DMS 273 (cell line): Measurements from ENCODE around the gene IP6K1.
"Not testable (repeated sequence)": the region's sequence is repeated elsewhere in the genome, so short reads cannot be mapped to it uniquely, and the experiment has no call there.

Experiments used
- DNase-seq: peaks from one replicate; lab custom pipeline; 2025; ENCODE audit not compliant: unreplicated experiment; lab: John Stamatoyannopoulos, UW

The IP6K1 gene

DNA sequence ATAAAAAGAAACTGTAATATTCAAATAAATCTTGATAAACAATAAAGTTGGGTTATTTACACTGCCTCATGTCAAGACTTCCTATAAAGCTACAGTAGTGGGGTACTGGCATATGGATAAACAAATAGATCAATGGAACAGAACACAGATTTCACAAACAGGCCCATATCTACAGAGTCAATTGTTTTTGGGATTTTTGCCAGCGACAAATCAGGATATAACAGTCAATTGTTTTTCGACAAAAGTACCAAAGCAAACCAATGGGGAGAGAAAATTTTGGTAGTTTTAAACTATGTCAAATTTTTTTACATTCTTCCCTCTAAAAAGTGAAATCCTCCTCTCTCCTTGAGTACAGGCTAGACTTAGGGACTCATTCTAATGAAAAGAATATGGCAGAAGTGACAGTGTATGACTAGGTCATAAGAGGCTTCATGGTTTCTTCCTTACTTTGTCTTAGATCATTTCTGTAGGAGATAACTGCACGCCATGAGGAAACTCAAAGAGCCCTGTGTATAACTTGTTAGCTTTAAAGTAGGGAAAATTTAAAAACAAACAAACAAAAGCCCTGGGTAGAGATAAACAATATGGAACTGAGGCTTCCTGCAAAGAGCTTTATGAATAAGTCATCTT lies 16.9 kb downstream of the IP6K1 start:
- DNase-seq: no peak

DNA sequence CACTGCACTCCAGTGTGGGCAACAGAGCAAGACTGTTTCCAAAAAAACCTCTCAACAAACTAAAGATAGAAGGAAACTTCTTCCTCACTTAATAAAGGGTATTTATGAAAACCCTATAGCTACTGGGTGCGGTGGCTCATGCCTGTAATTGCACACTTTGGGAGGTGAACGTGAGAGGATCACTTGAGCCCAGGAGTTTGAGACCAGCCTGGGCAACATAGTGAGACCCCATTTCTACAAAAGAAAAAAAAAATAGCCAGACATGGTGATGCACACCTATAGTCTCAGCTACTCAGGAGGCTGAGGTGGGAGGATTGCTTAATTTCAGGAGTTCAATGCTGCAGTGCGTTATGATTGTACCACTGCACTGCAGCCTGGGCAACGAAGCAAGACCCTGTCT lies 22.4 kb downstream of the IP6K1 start:
- DNase-seq: no peak

DNA sequence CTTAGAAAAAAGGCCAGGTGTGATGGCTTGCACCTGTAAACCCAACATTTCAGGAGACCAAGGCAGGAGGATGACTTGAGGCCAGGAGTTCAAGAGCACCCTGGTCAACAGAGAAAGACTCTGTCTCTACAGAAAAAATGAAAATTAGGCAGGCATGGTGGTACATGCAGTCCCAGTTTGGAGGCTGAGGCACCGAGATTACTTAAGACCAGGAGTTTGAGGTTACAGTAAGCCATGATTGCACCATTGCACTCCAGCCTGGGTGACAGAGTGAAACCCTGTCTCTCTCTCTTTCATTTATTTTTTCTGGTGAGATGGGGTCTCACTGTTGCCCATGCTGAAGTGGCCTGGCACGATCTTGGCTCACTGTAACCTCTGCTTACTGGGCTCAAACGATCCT lies 24.7 kb downstream of the IP6K1 start:
- no peak for DNase-seq

DNA sequence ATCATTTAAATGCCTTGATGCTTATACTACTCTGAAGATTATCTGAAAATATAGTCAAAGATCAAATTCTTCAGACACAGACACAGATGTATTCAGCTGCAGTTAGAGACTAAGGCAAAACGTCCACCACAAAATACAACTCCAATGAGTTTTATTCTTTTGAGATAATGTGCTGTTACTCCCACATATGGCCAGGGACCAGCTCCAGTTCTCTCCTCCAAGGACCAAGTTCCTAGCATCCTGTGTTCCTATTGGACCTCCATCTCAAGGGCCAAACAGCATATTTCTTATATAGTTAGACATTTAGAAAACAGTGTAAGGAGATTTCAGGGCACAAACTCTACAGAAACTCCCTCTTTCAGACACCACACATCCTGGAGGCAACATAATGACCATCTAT lies 27.1 kb downstream of the IP6K1 start:
- DNase-seq: no peak

DNA sequence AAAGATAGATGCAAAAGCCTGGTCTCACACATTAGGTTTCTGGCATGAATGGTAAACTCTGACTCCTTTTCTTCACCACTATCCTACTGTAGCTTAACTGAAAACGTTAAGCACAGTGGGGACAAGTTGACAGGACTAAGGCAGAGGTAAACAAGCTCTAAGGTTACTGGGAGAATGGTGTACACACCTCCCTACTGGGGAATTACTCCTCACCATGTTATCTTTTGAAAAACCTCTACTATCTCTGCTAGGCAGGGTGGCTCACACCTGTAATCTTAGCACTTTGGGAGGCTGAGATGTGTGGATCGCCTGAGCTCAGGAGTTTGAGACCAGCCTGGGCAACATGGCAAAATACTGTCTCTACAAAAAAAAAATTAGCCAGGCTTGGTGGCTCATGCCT lies 29.1 kb downstream of the IP6K1 start:
- no peak for DNase-seq

DNA sequence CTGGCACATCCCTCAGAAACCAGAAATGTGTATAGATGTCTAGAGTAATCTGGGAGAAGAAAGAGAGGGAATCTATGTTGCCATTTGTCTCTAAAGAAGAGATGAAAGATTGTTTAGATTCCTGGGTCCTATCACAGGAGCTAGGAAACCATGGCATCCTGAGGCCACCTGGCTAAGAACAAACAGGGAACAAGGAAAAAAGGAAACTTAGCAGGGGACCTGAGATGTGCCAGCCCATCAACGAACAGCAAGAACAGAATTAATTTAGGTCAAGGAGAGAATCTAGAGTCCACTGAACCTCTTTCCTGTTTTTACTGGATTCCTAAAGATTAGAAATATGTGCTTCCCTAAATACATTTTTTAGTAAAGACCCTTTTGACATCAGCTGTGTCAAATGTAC lies 30.3 kb downstream of the IP6K1 start:
- DNase-seq: no peak

DNA sequence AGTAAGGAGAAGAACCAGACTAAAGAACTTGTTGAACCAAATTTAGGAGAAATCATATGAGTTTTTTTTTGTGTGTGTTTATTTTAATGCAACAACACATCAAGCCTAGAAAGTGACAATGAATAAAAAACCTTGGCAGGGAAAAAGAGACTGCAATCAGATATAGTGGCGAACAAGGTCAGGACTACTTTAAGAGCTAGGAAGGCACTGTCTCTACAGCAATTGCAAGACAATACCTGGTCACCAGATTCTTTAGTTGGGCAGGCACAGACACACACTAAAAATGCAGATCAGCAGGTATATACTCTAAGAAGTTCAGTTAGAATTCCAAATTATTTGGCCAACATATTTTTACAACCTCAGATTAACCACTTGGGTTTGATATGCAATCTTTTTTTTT lies 31.8 kb downstream of the IP6K1 start:
- no peak for DNase-seq

DNA sequence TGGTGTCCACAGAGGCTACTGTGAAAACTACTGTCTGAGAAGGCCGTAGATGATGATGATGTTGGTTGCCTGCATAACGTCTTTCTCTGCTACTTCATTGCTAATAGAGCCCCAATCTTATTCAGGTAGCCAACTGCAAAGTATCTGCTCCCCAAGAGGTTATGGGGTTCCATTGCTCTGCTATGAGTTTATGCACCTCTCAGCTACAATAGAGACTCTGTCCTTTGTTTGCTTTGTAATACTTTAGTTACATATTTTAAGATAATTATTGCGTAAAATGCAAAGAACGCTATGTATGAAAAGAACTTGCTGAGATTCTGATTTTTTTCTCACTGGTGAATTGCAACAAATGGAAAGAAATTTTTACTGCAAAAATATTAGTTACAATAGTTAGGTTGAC lies 34.8 kb downstream of the IP6K1 start:
- DNase-seq: no peak

DNA sequence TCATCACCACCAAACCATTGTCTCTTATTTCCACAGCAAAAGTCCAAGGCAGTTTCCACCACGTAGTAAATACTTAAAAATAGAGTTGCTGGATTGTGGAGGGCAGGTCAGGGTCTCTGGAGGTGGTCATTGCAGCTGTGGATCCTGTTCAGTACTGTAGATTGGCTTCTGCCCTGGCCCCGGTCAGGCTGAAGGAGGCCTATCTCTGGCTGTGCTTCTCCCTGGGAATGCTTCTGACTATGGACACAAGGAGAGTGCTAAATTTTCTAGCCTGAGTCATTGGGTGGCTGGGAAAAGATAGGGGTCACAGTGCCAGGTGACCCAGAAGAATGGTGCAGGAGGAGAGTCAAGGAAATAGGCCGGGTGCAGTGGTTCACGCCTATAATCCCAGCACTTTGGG lies 36.3 kb downstream of the IP6K1 start:
- no peak for DNase-seq

DNA sequence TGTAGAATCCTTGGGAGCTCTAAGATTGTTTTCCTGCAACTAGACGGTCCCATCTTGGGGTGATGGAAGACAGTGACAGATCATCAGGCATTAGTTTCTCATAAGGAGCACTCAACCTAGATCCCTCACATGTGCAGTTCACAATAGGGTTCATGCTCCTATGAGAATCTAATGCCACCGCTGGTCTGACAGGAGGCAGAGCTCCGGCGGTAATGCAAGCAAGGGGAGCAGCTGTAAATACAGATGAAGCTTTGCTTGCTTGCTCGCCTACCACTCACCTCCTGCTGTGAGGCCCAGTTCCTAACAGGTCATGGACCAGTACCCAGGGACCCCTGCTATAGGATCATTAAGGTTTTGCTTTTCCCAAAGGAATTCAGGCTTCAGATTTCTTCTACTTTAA lies 37.5 kb downstream of the IP6K1 start:
- DNase-seq: not testable (repeated sequence)

DNA sequence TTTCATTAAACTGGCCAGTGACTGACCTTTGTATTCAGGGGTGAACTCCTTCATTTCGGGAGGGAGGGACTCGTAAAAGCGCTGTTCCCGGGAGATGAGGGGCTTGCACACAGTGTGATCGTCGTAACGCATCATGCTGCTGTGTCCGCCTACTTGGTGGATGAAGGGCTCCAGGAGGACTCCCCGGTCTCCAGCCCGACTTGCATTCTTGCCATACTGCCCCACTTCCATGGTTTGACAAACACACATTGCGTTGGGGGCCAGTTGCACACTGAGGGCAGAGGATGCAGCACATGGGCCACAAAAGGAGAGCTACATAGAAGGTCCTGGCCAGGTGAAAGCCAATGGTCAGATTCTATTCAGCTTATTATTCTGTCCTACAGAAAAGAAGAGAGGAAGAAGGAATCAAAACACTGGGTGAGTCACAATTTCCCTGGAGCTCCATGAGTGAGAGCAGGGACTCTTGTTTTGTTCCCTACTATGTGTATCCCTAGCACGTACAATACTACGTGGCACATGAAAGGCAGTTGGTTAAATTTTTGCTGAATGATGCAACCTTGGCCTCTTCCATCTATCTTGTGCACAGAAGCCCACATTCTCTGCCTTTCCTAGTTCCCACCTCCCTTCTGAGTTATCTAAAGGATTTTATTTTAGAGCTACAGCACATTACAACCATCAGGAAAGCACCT lies 38.4 kb downstream of the IP6K1 start:
- no peak for DNase-seq

DNA sequence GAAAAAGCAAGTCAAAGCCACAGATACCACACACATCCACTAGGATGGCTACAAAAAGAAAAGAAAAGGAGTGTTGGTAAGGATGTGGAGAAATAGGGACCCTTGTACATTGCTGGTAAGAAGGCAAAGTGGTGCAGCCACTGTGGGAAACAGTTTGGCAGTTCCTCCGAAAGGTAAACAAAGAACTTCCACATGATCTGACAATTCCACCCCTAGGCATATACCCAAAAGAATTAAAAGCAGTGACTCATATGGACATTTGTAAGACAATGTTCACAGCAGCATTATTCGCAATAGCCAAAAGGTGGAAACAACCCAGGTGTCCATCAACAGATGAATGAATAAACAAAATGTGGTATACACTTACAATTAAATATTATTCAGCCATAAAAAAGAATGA lies 40.4 kb downstream of the IP6K1 start:
- no peak for DNase-seq

DNA sequence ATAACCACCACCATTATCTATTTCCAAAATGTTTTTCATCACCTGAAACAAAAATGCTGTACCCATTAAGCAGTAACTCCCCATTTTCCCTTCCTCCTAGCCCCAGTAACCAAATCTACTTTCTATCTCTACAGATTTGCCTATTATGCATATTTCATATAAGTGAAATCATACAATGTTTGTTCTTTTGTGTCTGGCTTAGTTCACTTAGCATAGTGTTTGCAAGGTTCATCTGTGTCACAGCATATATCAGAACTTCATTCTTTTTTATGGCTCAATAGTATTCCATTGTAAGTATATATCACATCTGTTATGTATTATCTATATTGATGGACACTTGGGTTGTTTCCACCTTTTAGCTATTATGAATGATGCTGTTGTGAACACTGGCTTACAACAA lies 45.9 kb downstream of the IP6K1 start:
- no peak for DNase-seq

DNA sequence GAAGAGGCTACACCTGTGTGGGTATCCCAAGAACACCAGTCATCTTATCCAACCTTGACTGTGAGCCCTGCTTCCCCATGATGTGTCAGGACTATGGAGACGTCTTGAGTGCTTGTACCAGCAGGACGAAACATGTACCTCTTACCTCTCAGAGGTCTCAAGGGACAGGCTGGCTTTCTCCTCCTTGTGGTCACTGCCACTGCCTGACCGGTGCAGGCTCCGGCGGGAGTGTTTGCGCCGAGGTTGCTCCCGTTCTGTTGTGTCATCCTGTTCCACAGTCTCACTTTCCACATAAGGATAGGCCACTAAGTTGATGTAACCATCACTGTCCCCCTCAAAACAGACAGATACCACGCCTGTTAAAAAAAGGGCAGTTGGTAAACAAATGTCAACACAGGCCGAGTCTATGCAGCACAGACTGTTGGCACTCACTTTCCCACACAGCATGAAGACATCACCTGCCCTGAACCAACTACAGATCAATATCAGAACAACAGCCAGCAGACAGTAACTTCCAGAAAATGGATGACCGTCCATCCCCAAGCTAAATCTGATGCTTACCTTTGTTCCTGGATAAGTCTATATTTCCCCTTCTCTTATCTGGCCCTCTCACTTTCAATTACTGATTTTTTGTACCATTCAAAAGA lies 48.2 kb downstream of the IP6K1 start:
- DNase-seq: no peak

DNA sequence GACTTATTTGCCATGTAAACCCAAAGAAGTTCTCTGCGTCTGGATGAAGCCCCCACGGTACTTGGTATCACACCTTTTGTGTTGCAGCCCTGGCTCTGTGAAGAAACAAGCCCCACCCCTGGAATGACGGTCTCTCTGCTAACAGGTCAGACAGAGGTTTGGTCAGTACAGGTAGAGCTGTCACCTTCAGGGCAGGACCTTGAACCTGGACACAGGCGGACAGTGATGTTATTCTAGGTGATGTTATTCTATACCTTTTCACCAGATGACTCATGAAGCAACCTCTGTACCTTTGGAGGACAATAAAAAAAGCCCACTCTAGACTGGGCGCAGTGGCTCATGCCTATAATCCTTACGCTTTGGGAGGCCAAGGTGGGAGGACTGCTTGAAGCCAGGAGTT lies 51.6 kb downstream of the IP6K1 start:
- DNase-seq: no peak

DNA sequence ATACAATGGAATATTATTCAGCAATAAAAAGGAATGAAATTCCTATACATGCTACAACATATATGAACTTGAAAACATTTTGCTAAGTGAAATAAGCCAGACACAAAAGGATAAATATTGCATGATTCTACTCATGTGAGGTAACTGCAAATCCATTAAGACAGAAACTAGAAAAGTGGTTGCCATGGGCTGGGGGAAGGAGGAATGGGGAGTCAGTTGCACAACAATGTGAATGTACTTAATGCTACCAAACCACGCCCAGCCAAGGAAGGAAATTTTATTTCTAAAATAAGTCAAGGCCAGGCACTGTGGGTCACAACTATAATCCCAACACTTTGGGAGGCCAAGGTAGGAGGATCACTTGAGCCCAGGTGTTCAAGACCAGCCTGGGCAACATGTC lies 52.8 kb downstream of the IP6K1 start:
- DNase-seq: no peak

DNA sequence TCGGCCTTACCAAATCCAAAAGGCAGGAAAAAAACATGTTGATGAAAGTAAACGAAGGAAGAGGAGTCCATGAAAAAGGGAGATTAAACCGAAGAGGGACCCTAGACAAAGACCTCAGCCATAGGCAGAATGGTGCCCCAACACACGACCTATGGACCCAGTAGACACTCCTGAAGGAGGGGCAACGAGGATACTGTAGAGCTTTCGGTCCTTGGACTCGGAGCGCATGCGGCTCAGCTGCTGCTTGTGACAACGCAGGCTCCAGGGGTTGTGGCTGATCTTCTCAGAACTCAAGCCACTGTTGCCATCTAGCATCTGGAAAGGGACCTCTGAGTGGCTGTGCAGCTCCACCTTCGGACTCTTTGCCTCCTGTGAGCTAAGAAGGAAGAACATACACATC lies 53.7 kb downstream of the IP6K1 start:
- no peak for DNase-seq

DNA sequence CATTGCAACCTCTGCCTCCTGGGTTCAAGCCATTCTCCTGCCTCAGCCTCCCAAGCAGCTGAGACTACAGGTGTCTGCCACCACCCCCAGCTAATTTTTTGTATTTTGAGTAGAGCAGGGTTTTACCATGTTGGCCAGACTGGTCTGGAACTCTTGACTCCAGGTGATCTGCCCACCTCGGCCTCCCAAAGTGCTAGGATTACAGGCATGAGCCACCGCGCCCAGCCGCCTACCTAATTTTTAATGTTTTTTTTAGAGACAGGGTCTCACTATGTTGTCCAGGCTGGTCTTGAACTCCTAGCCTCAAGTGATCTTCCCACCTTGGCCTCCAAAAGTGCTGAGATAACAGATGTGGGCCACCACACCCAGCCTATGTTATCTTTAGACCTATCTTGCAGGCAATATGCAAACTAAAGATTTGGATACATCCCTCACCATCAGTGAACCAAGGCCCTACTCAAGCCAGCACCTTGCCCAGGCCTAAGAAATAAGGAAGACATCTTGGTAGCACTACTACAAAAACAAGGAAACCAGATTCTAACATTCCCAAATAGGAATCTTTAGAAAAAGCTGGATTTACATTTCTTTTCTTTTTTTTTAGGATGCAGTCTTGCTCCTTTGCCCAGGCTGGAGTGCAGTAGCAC lies 56.3 kb downstream of the IP6K1 start:
- DNase-seq: no peak

DNA sequence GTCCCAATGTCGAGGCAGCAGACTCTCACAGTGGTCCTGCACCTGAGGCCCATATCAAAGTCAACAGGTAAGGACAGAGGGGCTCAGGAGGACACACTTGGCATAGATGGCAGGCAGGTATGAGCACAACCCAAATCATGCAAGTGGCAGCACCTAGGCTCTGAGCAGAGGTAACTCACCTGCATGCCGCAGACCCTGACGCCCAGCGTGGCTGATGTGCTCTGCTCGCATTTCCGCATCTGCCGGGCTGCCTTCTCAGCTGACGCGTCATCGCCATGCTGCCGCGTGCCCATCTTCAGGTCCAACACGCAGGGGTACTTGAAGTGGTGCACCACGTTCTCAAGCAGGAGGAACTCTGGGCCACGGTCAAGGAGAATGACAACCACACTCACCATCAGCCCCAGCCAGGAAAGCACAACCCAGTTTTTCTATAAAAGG lies 58.4 kb downstream of the IP6K1 start:
- no peak for DNase-seq

DNA sequence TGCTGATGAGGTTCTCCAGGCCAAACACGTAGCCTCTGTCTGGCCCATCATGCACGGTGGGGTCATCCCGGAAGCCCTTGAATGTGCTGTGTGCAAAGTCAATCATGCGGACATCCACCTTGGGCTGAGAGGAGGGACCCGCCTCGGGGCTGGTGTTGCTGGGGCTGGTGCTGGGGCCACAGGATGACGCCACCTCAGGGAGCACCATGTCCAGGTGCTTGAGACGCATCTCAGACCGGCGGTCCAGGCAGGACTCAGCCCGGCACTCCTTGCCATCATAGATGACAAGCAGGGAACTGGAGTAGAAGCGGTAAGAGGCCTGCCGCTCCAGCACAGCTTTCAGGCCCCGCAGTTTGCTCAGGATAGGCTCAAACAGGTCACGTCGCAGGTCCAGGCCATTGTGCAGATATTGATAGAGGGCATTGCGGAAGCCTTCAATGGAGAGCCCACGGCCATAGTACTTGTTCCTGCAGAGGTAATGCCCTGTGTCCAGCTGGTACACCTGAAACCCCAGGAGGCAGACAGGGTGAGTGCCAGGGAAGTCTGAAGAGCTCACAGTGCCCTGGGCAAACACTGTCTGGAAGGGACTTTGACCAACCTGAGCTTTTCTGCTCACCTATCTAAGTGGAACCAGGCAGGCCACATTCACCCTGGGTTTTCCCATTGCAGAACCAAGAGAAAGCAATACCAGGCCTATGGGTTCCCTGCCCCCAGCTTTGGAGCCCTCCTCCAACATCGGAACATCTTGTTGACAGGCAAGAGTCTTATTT lies 59.0 kb downstream of the IP6K1 start:
- no peak for DNase-seq

DNA sequence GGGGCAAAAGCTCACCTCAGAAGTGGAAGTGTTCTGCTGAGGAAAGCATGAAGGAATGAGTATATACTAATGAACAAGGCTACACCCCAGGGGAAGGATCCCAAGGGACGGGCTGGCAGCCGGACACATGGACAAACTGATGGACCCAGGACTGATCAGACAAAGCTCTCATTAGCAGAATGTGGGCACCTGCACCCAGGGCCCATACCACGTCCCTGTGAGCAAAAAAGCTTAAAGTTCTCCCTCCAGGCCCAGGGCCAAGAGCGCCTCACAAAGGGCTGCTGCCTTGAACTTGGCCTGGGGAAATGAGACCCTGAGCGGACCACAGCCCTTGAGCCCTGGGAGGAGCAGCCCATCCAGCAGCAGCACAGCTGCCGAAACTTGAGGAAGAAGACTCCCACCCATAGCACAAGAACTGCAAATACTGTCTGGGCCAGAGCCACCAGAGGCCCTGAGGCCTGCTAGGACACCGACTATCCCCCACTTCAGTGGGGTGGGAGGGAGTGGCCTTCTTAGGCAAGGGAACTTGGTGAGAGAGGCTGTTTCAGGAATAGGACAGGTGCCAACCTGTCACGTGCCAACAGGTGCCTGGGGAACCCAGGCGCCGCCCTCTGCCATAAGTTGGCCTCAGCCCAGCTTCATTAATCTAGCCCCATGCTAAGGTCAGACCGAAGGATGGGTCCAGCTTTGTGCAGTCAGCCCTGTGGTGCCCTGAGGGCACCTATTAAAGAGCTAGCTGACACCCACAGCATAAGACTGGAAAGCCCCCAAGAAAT lies 60.2 kb downstream of the IP6K1 start:
- DNase-seq: no peak
